HCT116 (cell line): Measurements from ENCODE around the gene CEP290. TPM values are rescaled to one million over a fixed set of nuclear protein-coding genes. Genes with fewer than 3 reads are reported as not detected.

Experiments used
- ATAC-seq: fragments of 200-7000 bp; cut with Tn5 transposase; 2 replicates; pipeline ENCODE4 v1.9.1; 2020; ENCODE audit warnings: mild to moderate bottlenecking, moderate library complexity
- BruUV-seq: library from RNA; stranded (reverse); fragments of 400-500 nt; replicated peaks from 2 replicates; lab custom pipeline; 2021; lab: Mats Ljungman, UMichigan
- CTCF ChIA-PET: fragments of 300-600 bp; sonication (Branson Sonifier 250); formaldehyde crosslinking; loops from one replicate; lab custom pipeline; 2021; ENCODE audit warnings: antibody characterized with exemption; lab: Charles Lee
- POLR2A ChIA-PET: fragments of 300-600, 350-600 bp; sonication (Branson Sonifier 250); formaldehyde crosslinking; loops from one replicate; lab custom pipeline; 2021; ENCODE audit warnings: antibody characterized with exemption; lab: Charles Lee
- RAD21 ChIA-PET, 2 experiments: fragments of 300-600 bp; sonication (Branson Sonifier 250); formaldehyde crosslinking; loops; one replicate each; lab custom pipeline; 2023; ENCODE audit warnings: low total read pairs in 2 of 2; ENCODE audit not compliant: uncharacterized antibody in 2 of 2, unreplicated experiment in 2 of 2, low non-redundant PET in 1 of 2; lab: Charles Lee
- DNase-seq: peaks from one replicate; pipeline ENCODE4 v3.0.0-alpha.2; 2010; ENCODE audit warnings: low read depth, low spot score
- H2AFZ ChIP-seq: fragments of 200-600 bp; shearing (Covaris generic), sonication (generic); 2 replicates; pipeline ENCODE4 v1.6.1; 2017; ENCODE audit warnings: low read depth, mixed run types, mixed read lengths, antibody characterized with exemption, low read length; ENCODE audit not compliant: poor library complexity, severe bottlenecking
- H3K27ac ChIP-seq: 2 replicates; pipeline ENCODE4 v1.5.1; 2012; ENCODE audit warnings: low read depth, low read length
- H3K27me3 ChIP-seq: fragments of 200-600 bp; sonication (generic); 2 replicates; pipeline ENCODE4 v1.6.1; 2016; ENCODE audit warnings: mixed run types, low read length, mixed read lengths; ENCODE audit not compliant: insufficient read depth
- H3K36me3 ChIP-seq, 2 experiments: fragments of 200-500 bp in 1 of 2; fragments of 200-600 bp in 1 of 2; sonication (Bioruptor generic) in 1 of 2; sonication (generic) in 1 of 2; 2 replicates each; pipeline versions ENCODE4 v1.5.1 to v1.6.1; 2014 to 2016; ENCODE audit warnings: low read length in 2 of 2, inconsistent platforms in 1 of 2, mixed read lengths in 1 of 2, mixed run types in 1 of 2; ENCODE audit not compliant: insufficient read depth in 2 of 2, control insufficient read depth in 1 of 2
- H3K4me1 ChIP-seq, 2 experiments: fragments of 200-600 bp in 1 of 2; sonication (generic) in 1 of 2; 2 replicates each; pipeline versions ENCODE4 v1.5.1 to v1.6.1; 2012 to 2017; ENCODE audit warnings: low read length in 2 of 2, inconsistent platforms in 1 of 2, mild to moderate bottlenecking in 1 of 2, mixed read lengths in 1 of 2, mixed run types in 1 of 2, moderate library complexity in 1 of 2; ENCODE audit not compliant: insufficient read depth in 2 of 2, control insufficient read depth in 1 of 2
- H3K4me2 ChIP-seq: fragments of 200-600 bp; sonication (generic); 2 replicates; pipeline ENCODE4 v1.6.1; 2017; ENCODE audit warnings: mixed run types, low read length, mixed read lengths
- H3K4me3 ChIP-seq, 2 experiments: fragments of 200-600 bp in 1 of 2; sonication (generic) in 1 of 2; replicated peaks in 1 of 2; 2 replicates each; pipeline ENCODE4 v1.5.1; 2011 to 2016; ENCODE audit warnings: low read length in 2 of 2, control low read depth in 1 of 2, low read depth in 1 of 2, mild to moderate bottlenecking in 1 of 2, mixed read lengths in 1 of 2, mixed run types in 1 of 2
- H3K79me2 ChIP-seq: fragments of 200-600 bp; sonication (generic); 2 replicates; pipeline ENCODE4 v1.6.1; 2017; ENCODE audit warnings: mild to moderate bottlenecking, mixed run types, low read length, moderate library complexity, mixed read lengths; ENCODE audit not compliant: insufficient read depth
- H3K9ac ChIP-seq: fragments of 200-600 bp; sonication (generic); 2 replicates; pipeline ENCODE4 v1.6.1; 2016; ENCODE audit warnings: low read length, mixed read lengths
- H3K9me2 ChIP-seq: fragments of 200-600 bp; sonication (generic), shearing (Covaris generic); 2 replicates; pipeline ENCODE4 v1.6.1; 2017; ENCODE audit warnings: mixed run types, mild to moderate bottlenecking, moderate library complexity; ENCODE audit not compliant: insufficient read depth
- H3K9me3 ChIP-seq, 2 experiments: fragments of 200-500 bp in 1 of 2; fragments of 200-600 bp in 1 of 2; sonication (Bioruptor generic) in 1 of 2; sonication (generic) in 1 of 2; 2 replicates each; pipeline ENCODE4 v1.6.1; 2014 to 2017; ENCODE audit warnings: low read length in 2 of 2, mixed read lengths in 2 of 2, inconsistent platforms in 1 of 2, low read depth in 1 of 2, mild to moderate bottlenecking in 1 of 2, mixed run types in 1 of 2, moderate library complexity in 1 of 2; ENCODE audit not compliant: control insufficient read depth in 1 of 2, insufficient read depth in 1 of 2
- H4K20me1 ChIP-seq: fragments of 200-600 bp; sonication (generic), shearing (Covaris generic); 2 replicates; pipeline ENCODE4 v1.6.1; 2017; ENCODE audit warnings: mixed run types, mild to moderate bottlenecking, moderate library complexity; ENCODE audit not compliant: insufficient read depth
- ATF3 ChIP-seq: IDR thresholded peaks from 2 replicates; pipeline ENCODE4 v1.6.1; 2012
- CEBPB ChIP-seq: IDR thresholded peaks from 2 replicates; pipeline ENCODE4 v1.6.1; 2012; ENCODE audit warnings: low read depth
- EGR1 ChIP-seq: IDR thresholded peaks from 2 replicates; pipeline ENCODE4 v1.6.1; 2012; ENCODE audit warnings: low read depth
- ELF1 ChIP-seq: IDR thresholded peaks from 2 replicates; pipeline ENCODE4 v1.6.1; 2012; ENCODE audit warnings: low read depth, borderline replicate concordance
- EZH2 ChIP-seq: fragments of 200-600 bp; sonication (generic); IDR thresholded peaks from 2 replicates; pipeline ENCODE4 v1.6.1; 2017; ENCODE audit warnings: antibody characterized with exemption, mixed run types
- EZH2phosphoT487 ChIP-seq: fragments of 200-600 bp; IDR thresholded peaks from 2 replicates; pipeline ENCODE4 v1.6.1; 2018; ENCODE audit warnings: antibody characterized with exemption, borderline replicate concordance
- FOSL1 ChIP-seq: IDR thresholded peaks from 2 replicates; pipeline ENCODE4 v1.6.1; 2012; ENCODE audit warnings: low read depth
- JUND ChIP-seq: IDR thresholded peaks from 2 replicates; pipeline ENCODE4 v1.6.1; 2012
- MAX ChIP-seq: IDR thresholded peaks from 2 replicates; pipeline ENCODE4 v1.6.1; 2012
- POLR2A ChIP-seq: IDR thresholded peaks from 2 replicates; pipeline ENCODE4 v1.7.0; 2011; ENCODE audit warnings: borderline replicate concordance; ENCODE audit not compliant: insufficient read depth, insufficient read length; ENCODE audit errors: extremely low read depth
- POLR2AphosphoS5 ChIP-seq: IDR thresholded peaks from 2 replicates; pipeline ENCODE4 v1.6.1; 2011; ENCODE audit warnings: mild to moderate bottlenecking, low read depth, low read length, moderate library complexity
- RAD21 ChIP-seq: IDR thresholded peaks from 2 replicates; pipeline ENCODE4 v1.6.1; 2012; ENCODE audit warnings: low read depth, mild to moderate bottlenecking
- SP1 ChIP-seq: IDR thresholded peaks from 2 replicates; pipeline ENCODE4 v1.6.1; 2012; ENCODE audit warnings: low read depth
- TCF7L2 ChIP-seq: IDR thresholded peaks from 2 replicates; pipeline ENCODE4 v1.7.0; 2011; ENCODE audit warnings: borderline replicate concordance, inconsistent platforms; ENCODE audit not compliant: insufficient read depth, insufficient read length; ENCODE audit errors: extremely low read depth
- ZFX ChIP-seq: fragments of 450-650 bp; IDR thresholded peaks from 2 replicates; pipeline ENCODE4 v1.6.1; 2017
- ZNF274 ChIP-seq: fragments of 200-500 bp; sonication (Bioruptor generic); IDR thresholded peaks from 2 replicates; pipeline ENCODE4 v1.6.1; 2014; ENCODE audit warnings: mild to moderate bottlenecking, low read depth, low read length, inconsistent platforms
- intact Hi-C: fragments of 100-400 bp; cut with micrococcal nuclease; formaldehyde crosslinking; loops from 2 replicates; pipeline ENCODE4 v1.10.0; 2022
- total RNA-seq: library from RNA; stranded (reverse); gene quantifications from one replicate; pipeline ENCODE4 v1.2.1, GENCODE V29; 2021; ENCODE audit not compliant: unreplicated experiment

Gene CEP290
- total RNA-seq, 1 experiment from 2014 or later: 13.6 TPM

GRCh38 chr12:88172844-88173407 lies 31.0 kb upstream of the CEP290 start:
- POLR2A ChIA-PET: no interaction called here
- CTCF ChIA-PET: no interaction called here
- BruUV-seq: no TSS peak
- Histone ChIP-seq H3K9me2 (no peaks in the 10 kb centered on the region), H3K4me2 (no peak overlapping the region), H3K4me1 (no peaks in the 10 kb centered on the region), H3K9me3 (no peaks in the 10 kb centered on the region), H3K9ac (no peak overlapping the region), H3K36me3 (no peaks in the 10 kb centered on the region; a peak in 1 of 4 replicates), H4K20me1 (no peaks in the 10 kb centered on the region)
- RAD21 ChIA-PET: no interaction called here
- DNase-seq: no peak
- no peak for ATAC-seq
- TF ChIP-seq ZNF274 (no peak), ATF3 (no peak), EZH2 (no peak), SP1 (no peak), POLR2AphosphoS5 (no peak)
- TF ChIP-seq, all 23 proteins: peak for 0
- Histone ChIP-seq H2AFZ (no peak overlapping the region), H3K4me3 (no peak overlapping the region), H3K27me3 (no peaks in the 10 kb centered on the region), H3K27ac (no peak overlapping the region), H3K79me2 (no peaks in the 10 kb centered on the region)
- intact Hi-C loops: no loop called here

- DNase-seq (no peak), ATAC-seq (no peak)
- H3K4me2 ChIP-seq: no peak overlapping the region
- H3K36me3 ChIP-seq: peaks cover 0 to 8% of the 10 kb centered on the region in 2 experiments; a peak in 2 of 4 replicates
- BruUV-seq: no TSS peak
- H3K27ac ChIP-seq: no peak overlapping the region
- ChIA-PET POLR2A (interaction anchor here (0.6 kb wide), 1 partner anchor 324 kb away, joined by 3 read pairs; no protein-coding TSS in a partner anchor), CTCF (no interaction called here), RAD21 (no interaction called here)
- no peaks in the 10 kb centered on the region for H3K9me2 ChIP-seq
- no peak overlapping the region for H3K9ac ChIP-seq
- no peaks in the 10 kb centered on the region for H3K9me3 ChIP-seq
- intact Hi-C loops: no loop called here
- no peaks in the 10 kb centered on the region; the same call in 1 of the 2 replicates for H3K79me2 ChIP-seq
- no peak overlapping the region for H2AFZ ChIP-seq
- no peaks in the 10 kb centered on the region for H3K27me3 ChIP-seq
- H3K4me3 ChIP-seq: no peak overlapping the region
- no peaks in the 10 kb centered on the region for H4K20me1 ChIP-seq
- H3K4me1 ChIP-seq: no peaks in the 10 kb centered on the region
- TF ChIP-seq TCF7L2: no peak
- TF ChIP-seq ELF1: no peak
- no peak for TF ChIP-seq CEBPB
- TF ChIP-seq EZH2phosphoT487: no peak
- TF ChIP-seq ATF3: no peak
- TF ChIP-seq MAX: no peak
- TF ChIP-seq POLR2A: no peak
- no peak for TF ChIP-seq POLR2AphosphoS5
- no peak for TF ChIP-seq EGR1
- no peak for TF ChIP-seq FOSL1
- no peak for TF ChIP-seq JUND
- no peak for TF ChIP-seq ZFX
- TF ChIP-seq RAD21: no peak
- TF ChIP-seq ZNF274: no peak
- TF ChIP-seq EZH2: no peak
These were observed 25.5 kb upstream of the CEP290 start for GRCh38 chr12:88167384-88167783.
